GM12878 (cell line): Measurements from ENCODE around the gene KANTR. TPM values are rescaled to one million over a fixed set of nuclear protein-coding genes. Genes with fewer than 3 reads are reported as not detected.

Experiments used
- ATAC-seq: fragments of 200-7000 bp; cut with Tn5 transposase; 3 replicates; pipeline ENCODE4 v1.9.1; 2020; ENCODE audit warnings: mild to moderate bottlenecking, moderate library complexity
- BruUV-seq: library from RNA; stranded (reverse); fragments of 400-500 nt; replicated peaks from 2 replicates; lab custom pipeline; 2021; lab: Mats Ljungman, UMichigan
- CTCF ChIA-PET: fragments of 300-600 bp; sonication (Branson Sonifier 250); formaldehyde crosslinking; extraction: SDS; loops from one replicate; lab custom pipeline; 2021; ENCODE audit warnings: inconsistent platforms; lab: Yijun Ruan, JAX
- POLR2A ChIA-PET: fragments of 350-600 bp; formaldehyde crosslinking; extraction: SDS; loops from one replicate; lab custom pipeline; 2021; ENCODE audit warnings: inconsistent platforms; lab: Charles Lee
- RAD21 ChIA-PET: fragments of 300-600 bp; sonication (Branson Sonifier 250); formaldehyde crosslinking; loops from one replicate; lab custom pipeline; 2023; ENCODE audit warnings: antibody characterized with exemption; ENCODE audit not compliant: unreplicated experiment; lab: Charles Lee
- SMC1A ChIA-PET: fragments of 300-600 bp; sonication (Branson Sonifier 250); formaldehyde crosslinking; loops from one replicate; lab custom pipeline; 2023; ENCODE audit not compliant: unreplicated experiment, uncharacterized antibody; lab: Charles Lee
- DNase-seq: peaks from one replicate; pipeline ENCODE4 v3.0.0-alpha.2; 2011; ENCODE audit warnings: low read depth, low spot score
- FAIRE-seq: peaks from 3 replicates; lab custom pipeline; 2011; peaks lifted over from hg19 to GRCh38; lab: Jason Lieb, UNC
- H2AFZ ChIP-seq: 2 replicates; pipeline ENCODE4 v1.6.0; 2011; ENCODE audit warnings: low read depth, low read length, control low read depth; ENCODE audit not compliant: control insufficient read depth
- H3K27ac ChIP-seq: 2 replicates; pipeline ENCODE4 v1.5.1; 2011; ENCODE audit warnings: control low read depth; ENCODE audit not compliant: control insufficient read depth, insufficient read depth
- H3K27me3 ChIP-seq, 2 experiments: replicated peaks in 1 of 2; 2 replicates each; pipeline versions ENCODE4 v1.6.0 to v1.6.1; 2011; ENCODE audit warnings: low read length in 1 of 2; ENCODE audit not compliant: control insufficient read depth in 2 of 2, insufficient read depth in 2 of 2
- H3K36me3 ChIP-seq, 2 experiments: 2 replicates each; pipeline ENCODE4 v1.5.1; 2011; ENCODE audit warnings: low read length in 1 of 2; ENCODE audit not compliant: control insufficient read depth in 2 of 2, insufficient read depth in 2 of 2
- H3K4me1 ChIP-seq: 2 replicates; pipeline ENCODE4 v1.6.1; 2011; ENCODE audit warnings: mild to moderate bottlenecking, low read length, moderate library complexity, mixed read lengths; ENCODE audit not compliant: control insufficient read depth, insufficient read depth
- H3K4me2 ChIP-seq: 2 replicates; pipeline ENCODE4 v1.6.0; 2011; ENCODE audit warnings: control low read depth; ENCODE audit not compliant: control insufficient read depth, insufficient read depth
- H3K4me3 ChIP-seq: fragments of 200-600 bp; sonication (generic); 2 replicates; pipeline ENCODE4 v1.5.1; 2016
- H3K79me2 ChIP-seq: 2 replicates; pipeline ENCODE4 v1.6.0; 2011; ENCODE audit warnings: low read length; ENCODE audit not compliant: control insufficient read depth, insufficient read depth
- H3K9ac ChIP-seq: 2 replicates; pipeline ENCODE4 v1.8.0; 2011; ENCODE audit warnings: low read length, control low read depth, mixed read lengths; ENCODE audit not compliant: control insufficient read depth, insufficient read depth
- H3K9me3 ChIP-seq: replicated peaks from 3 replicates; pipeline ENCODE4 v1.5.1; 2011; ENCODE audit warnings: mild to moderate bottlenecking, low read length; ENCODE audit not compliant: control insufficient read depth, insufficient read depth
- H4K20me1 ChIP-seq: 2 replicates; pipeline ENCODE4 v1.6.0; 2011; ENCODE audit not compliant: control insufficient read depth, insufficient read depth
- CREM ChIP-seq: IDR thresholded peaks from 2 replicates; pipeline ENCODE4 v1.6.1; 2014; ENCODE audit warnings: antibody characterized with exemption, low read depth
- LARP7 ChIP-seq: fragments of 450-650 bp; IDR thresholded peaks from 2 replicates; pipeline ENCODE4 v1.6.1; 2017; ENCODE audit warnings: mild to moderate bottlenecking
- NBN ChIP-seq: fragments of 450-650 bp; IDR thresholded peaks from 2 replicates; pipeline ENCODE4 v1.6.1; 2016
- NR2F1 ChIP-seq: fragments of 450-650 bp; conservative IDR thresholded peaks from 2 replicates; pipeline ENCODE4 v1.6.1; 2017; ENCODE audit warnings: mild to moderate bottlenecking
- NRF1 ChIP-seq: conservative IDR thresholded peaks from 2 replicates; pipeline ENCODE4 v1.6.1; 2011; ENCODE audit warnings: mild to moderate bottlenecking, low read depth, low read length, improper control_type of control experiment
- POLR2A ChIP-seq: IDR thresholded peaks from 2 replicates; pipeline ENCODE4 v1.6.1; 2011; ENCODE audit warnings: low read depth, mild to moderate bottlenecking, low read length
- POLR2AphosphoS2 ChIP-seq: IDR thresholded peaks from 2 replicates; pipeline ENCODE4 v1.6.1; 2011; ENCODE audit warnings: low read depth, mild to moderate bottlenecking, low read length, improper control_type of control experiment, moderate library complexity
- RCOR1 ChIP-seq: conservative IDR thresholded peaks from 2 replicates; pipeline ENCODE4 v1.6.1; 2012; ENCODE audit warnings: low read depth, low read length, improper control_type of control experiment
- RFX5 ChIP-seq: IDR thresholded peaks from 2 replicates; pipeline ENCODE4 v1.6.1; 2011; ENCODE audit warnings: low read depth, low read length, improper control_type of control experiment
- SMAD1 ChIP-seq: fragments of 450-650 bp; IDR thresholded peaks from 2 replicates; pipeline ENCODE4 v1.6.1; 2018; ENCODE audit warnings: mild to moderate bottlenecking, low read depth; ENCODE audit not compliant: partially characterized antibody
- SUZ12 ChIP-seq: fragments of 200-600 bp; sonication (generic); IDR thresholded peaks from one replicate; pipeline ENCODE4 v1.6.1; 2018; ENCODE audit warnings: antibody characterized with exemption, mild to moderate bottlenecking; ENCODE audit not compliant: unreplicated experiment
- TCF3 ChIP-seq: IDR thresholded peaks from 2 replicates; pipeline ENCODE4 v1.6.1; 2012; ENCODE audit warnings: low read depth, mild to moderate bottlenecking, low read length, borderline replicate concordance; ENCODE audit not compliant: insufficient read depth
- YY1 ChIP-seq: IDR thresholded peaks from 2 replicates; pipeline ENCODE4 v1.6.1; 2011; ENCODE audit warnings: low read depth, mild to moderate bottlenecking, low read length
- ZNF207 ChIP-seq: fragments of 450-650 bp; IDR thresholded peaks from 2 replicates; pipeline ENCODE4 v1.6.1; 2014; ENCODE audit warnings: antibody characterized with exemption, mild to moderate bottlenecking, borderline replicate concordance
- WGBS: methylation state at CpG from one replicate; pipeline ENCODE4 v1.1.6; 2016; ENCODE audit warnings: low lambda C conversion rate; ENCODE audit not compliant: insufficient replicate concordance, insufficient coverage; ENCODE audit errors: missing lambda C conversion rate; 5-methylcytosine and 5-hydroxymethylcytosine counted together
- in situ Hi-C: fragments of 300-500 bp; cut with MboI; formaldehyde crosslinking; loops from 9 replicates; pipeline ENCODE4 v1.14.3; 2018; ENCODE audit warnings: mixed read lengths
- intact Hi-C: fragments of 100-400 bp; cut with micrococcal nuclease; formaldehyde crosslinking; loops from one replicate; pipeline ENCODE4 v1.14.2; 2022; ENCODE audit not compliant: unreplicated experiment
- polyA plus RNA-seq, 11 experiments: library from polyadenylated mRNA; depleted of rRNA in 4 of 11; unstranded in 6 of 11; stranded (reverse) in 5 of 11; fragments of >200 nt; fragmentation: Nextera tagmentation in 4 of 11; fragmentation: Illumina TruSeq in 1 of 11; extraction: Ambion mirVana in 4 of 11; extraction: Trizol in 1 of 11; gene quantifications; 1 replicate in 1 of 11; 2 replicates in 10 of 11; pipeline versions ENCODE4 v1.2.1 to v1.2.3, GENCODE V29; 2011 to 2016; ENCODE audit warnings: inconsistent platforms in 2 of 11, missing spikeins in 2 of 11, low read depth in 1 of 11
- total RNA-seq, 4 experiments: library from RNA; depleted of rRNA in 3 of 4; stranded (reverse); fragments of >200 nt in 3 of 4; fragmentation: Illumina TruSeq in 1 of 4; extraction: Trizol in 1 of 4; gene quantifications; 2 replicates each; pipeline versions ENCODE4 v1.2.1 to v1.2.3, GENCODE V29; 2013 to 2021
- TF ChIP-seq, protein P1 (sequence below): fragments of 450-650 bp; IDR thresholded peaks from 2 replicates; pipeline ENCODE4 v1.6.1; 2017; ENCODE audit warnings: mild to moderate bottlenecking, moderate library complexity
- TF ChIP-seq, protein P2 (sequence below): fragments of 450-650 bp; IDR thresholded peaks from 2 replicates; pipeline ENCODE4 v1.6.1; 2017; ENCODE audit warnings: mild to moderate bottlenecking
- TF ChIP-seq, protein P3 (sequence below): fragments of 450-650 bp; IDR thresholded peaks from 2 replicates; pipeline ENCODE4 v1.6.1; 2014; ENCODE audit warnings: mild to moderate bottlenecking

Gene KANTR
- total and polyA plus RNA-seq, 10 of the 15 experiments (the other 5 are each of a cell fraction or from before 2014, with no cell fraction given): 1.00 to 14.8 (median 5.5) TPM

DNA sequence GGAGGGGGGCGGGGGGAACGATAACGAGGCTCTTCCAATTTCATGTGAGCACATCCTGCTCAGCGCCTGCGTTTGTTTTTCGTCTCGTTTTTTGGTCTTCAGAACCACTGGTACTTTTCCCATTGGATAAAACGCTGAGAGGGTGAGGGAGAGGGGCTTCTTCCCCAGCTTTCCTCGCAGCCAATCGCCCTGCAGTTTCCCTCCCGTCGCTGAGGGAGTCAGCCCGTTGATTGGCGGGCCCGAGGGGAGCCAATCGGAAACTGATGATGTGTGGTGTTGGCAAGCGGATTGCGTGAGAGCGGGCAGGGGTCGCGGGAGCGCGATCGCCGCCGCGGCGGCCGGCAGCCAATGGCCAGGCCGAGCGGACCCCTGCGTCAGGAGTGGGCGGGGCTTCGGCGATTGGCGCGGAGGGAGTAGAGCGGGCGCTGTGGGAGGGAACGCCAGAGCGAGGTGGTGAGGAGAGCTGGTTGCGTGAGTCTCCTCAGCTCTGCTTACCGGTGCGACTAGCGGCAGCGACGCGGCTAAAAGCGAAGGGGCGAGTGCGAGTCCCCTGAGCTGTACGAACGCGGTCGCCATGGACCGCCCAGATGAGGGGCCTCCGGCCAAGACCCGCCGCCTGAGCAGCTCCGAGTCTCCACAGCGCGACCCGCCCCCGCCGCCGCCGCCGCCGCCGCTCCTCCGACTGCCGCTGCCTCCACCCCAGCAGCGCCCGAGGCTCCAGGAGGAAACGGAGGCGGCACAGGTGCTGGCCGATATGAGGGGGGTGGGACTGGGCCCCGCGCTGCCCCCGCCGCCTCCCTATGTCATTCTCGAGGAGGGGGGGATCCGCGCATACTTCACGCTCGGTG, 11.8 kb upstream of the KANTR start, which contains the start of gene TSPYL2:
TSPYL2 (plus strand) TSS at position 443 of the 848 bp plus-strand sequence; CDS start at position 575, 132 bp downstream.
- H3K79me2 ChIP-seq: peaks cover 6% of the 10 kb centered on the region
- ChIA-PET RAD21 (no interaction called here), CTCF (interaction anchor here (0.9 to 1.4 kb wide), 2 partner anchors 9 to 10 kb away, joined by 3 to 5 read pairs; no protein-coding TSS in a partner anchor), POLR2A (interaction anchor here (0.5 to 2.0 kb wide), 5 partner anchors 9 to 963 kb away, joined by 4 to 9 read pairs (median 5); partner anchors contain the start of gene KANTR), SMC1A (interaction anchor here (0.8 to 1.3 kb wide), 2 partner anchors 9 to 10 kb away, joined by 3 to 4 read pairs; no protein-coding TSS in a partner anchor)
- H3K4me1 ChIP-seq: no peaks in the 10 kb centered on the region
- in situ Hi-C loops: no loop called here
- peak within 1 kb of the TSS; percentile 73 for H3K27ac ChIP-seq
- no peaks in the 10 kb centered on the region for H4K20me1 ChIP-seq
- H3K9me3 ChIP-seq: no peaks in the 10 kb centered on the region
- DNase-seq (peak; percentile 79), FAIRE-seq (no peak), ATAC-seq (peak; percentile 96)
- peak within 1 kb of the TSS; percentile 73 for H3K4me3 ChIP-seq
- peaks cover 0 to 5% of the 10 kb centered on the region in 2 experiments; a peak in 1 of 4 replicates for H3K36me3 ChIP-seq
- no TSS peak for BruUV-seq
- peak within 1 kb of the TSS; percentile 69 for H3K4me2 ChIP-seq
- peak within 1 kb of the TSS; percentile 47 for H2AFZ ChIP-seq
- H3K9ac ChIP-seq: peak within 1 kb of the TSS; percentile 73
- WGBS: 41% methylated on average over 58 of the region's 86 CpGs
- intact Hi-C loops: loop anchor here (1.0 kb wide), 1 partner anchor 11 kb away; no protein-coding TSS in a partner anchor
- no peaks in the 10 kb centered on the region for H3K27me3 ChIP-seq
- TF ChIP-seq POLR2AphosphoS2: peak; percentile 96
- TF ChIP-seq, protein P1, sequence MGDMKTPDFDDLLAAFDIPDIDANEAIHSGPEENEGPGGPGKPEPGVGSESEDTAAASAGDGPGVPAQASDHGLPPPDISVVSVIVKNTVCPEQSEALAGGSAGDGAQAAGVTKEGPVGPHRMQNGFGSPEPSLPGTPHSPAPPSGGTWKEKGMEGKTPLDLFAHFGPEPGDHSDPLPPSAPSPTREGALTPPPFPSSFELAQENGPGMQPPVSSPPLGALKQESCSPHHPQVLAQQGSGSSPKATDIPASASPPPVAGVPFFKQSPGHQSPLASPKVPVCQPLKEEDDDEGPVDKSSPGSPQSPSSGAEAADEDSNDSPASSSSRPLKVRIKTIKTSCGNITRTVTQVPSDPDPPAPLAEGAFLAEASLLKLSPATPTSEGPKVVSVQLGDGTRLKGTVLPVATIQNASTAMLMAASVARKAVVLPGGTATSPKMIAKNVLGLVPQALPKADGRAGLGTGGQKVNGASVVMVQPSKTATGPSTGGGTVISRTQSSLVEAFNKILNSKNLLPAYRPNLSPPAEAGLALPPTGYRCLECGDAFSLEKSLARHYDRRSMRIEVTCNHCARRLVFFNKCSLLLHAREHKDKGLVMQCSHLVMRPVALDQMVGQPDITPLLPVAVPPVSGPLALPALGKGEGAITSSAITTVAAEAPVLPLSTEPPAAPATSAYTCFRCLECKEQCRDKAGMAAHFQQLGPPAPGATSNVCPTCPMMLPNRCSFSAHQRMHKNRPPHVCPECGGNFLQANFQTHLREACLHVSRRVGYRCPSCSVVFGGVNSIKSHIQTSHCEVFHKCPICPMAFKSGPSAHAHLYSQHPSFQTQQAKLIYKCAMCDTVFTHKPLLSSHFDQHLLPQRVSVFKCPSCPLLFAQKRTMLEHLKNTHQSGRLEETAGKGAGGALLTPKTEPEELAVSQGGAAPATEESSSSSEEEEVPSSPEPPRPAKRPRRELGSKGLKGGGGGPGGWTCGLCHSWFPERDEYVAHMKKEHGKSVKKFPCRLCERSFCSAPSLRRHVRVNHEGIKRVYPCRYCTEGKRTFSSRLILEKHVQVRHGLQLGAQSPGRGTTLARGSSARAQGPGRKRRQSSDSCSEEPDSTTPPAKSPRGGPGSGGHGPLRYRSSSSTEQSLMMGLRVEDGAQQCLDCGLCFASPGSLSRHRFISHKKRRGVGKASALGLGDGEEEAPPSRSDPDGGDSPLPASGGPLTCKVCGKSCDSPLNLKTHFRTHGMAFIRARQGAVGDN: peak; percentile 36; the same call in 1 of the 2 replicates
- no peak for TF ChIP-seq SUZ12
- TF ChIP-seq NR2F1: 0 out of 2 replicates have a peak, but pooled peaks have one; percentile 30
- TF ChIP-seq, protein P2, sequence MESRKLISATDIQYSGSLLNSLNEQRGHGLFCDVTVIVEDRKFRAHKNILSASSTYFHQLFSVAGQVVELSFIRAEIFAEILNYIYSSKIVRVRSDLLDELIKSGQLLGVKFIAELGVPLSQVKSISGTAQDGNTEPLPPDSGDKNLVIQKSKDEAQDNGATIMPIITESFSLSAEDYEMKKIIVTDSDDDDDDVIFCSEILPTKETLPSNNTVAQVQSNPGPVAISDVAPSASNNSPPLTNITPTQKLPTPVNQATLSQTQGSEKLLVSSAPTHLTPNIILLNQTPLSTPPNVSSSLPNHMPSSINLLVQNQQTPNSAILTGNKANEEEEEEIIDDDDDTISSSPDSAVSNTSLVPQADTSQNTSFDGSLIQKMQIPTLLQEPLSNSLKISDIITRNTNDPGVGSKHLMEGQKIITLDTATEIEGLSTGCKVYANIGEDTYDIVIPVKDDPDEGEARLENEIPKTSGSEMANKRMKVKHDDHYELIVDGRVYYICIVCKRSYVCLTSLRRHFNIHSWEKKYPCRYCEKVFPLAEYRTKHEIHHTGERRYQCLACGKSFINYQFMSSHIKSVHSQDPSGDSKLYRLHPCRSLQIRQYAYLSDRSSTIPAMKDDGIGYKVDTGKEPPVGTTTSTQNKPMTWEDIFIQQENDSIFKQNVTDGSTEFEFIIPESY: no peak
- TF ChIP-seq TCF3: peak; percentile 80; the same call in 1 of the 2 replicates
- TF ChIP-seq SMAD1: no peak
- no peak for TF ChIP-seq NRF1
- TF ChIP-seq RCOR1: no peak
- TF ChIP-seq POLR2A: peak; percentile 100
- TF ChIP-seq LARP7: peak; percentile 63; the same call in 1 of the 2 replicates
- peak; percentile 84 for TF ChIP-seq CREM
- TF ChIP-seq, protein P3, sequence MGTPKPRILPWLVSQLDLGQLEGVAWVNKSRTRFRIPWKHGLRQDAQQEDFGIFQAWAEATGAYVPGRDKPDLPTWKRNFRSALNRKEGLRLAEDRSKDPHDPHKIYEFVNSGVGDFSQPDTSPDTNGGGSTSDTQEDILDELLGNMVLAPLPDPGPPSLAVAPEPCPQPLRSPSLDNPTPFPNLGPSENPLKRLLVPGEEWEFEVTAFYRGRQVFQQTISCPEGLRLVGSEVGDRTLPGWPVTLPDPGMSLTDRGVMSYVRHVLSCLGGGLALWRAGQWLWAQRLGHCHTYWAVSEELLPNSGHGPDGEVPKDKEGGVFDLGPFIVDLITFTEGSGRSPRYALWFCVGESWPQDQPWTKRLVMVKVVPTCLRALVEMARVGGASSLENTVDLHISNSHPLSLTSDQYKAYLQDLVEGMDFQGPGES: peak; percentile 70
- 0 out of 2 replicates have a peak, but pooled peaks have one; percentile 43 for TF ChIP-seq ZNF207
- TF ChIP-seq YY1: 0 out of 2 replicates have a peak, but pooled peaks have one; percentile 47
- TF ChIP-seq RFX5: peak; percentile 99
- 0 out of 2 replicates have a peak, but pooled peaks have one; percentile 18 for TF ChIP-seq NBN
